RWPE1 (cell line): ENCODE results near the gene PDE4D.
A peak's percentile ranks its signal among the peaks of the same experiment; 100 is the strongest.

Source experiments
- CTCF ChIA-PET: fragments of 350-600 bp; sonication (Branson Sonifier 250); formaldehyde crosslinking; extraction: SDS; loops from one replicate; lab custom pipeline; 2021; lab: Yijun Ruan, JAX
- POLR2A ChIA-PET: fragments of 400-600 bp; formaldehyde crosslinking; extraction: SDS; loops from one replicate; lab custom pipeline; 2020; ENCODE audit warnings: antibody characterized with exemption; ENCODE audit not compliant: low non-redundant PET; lab: Yijun Ruan, JAX
- DNase-seq: peaks from one replicate; pipeline ENCODE4 v3.0.0; 2012; ENCODE audit warnings: low spot score
- H3K27ac ChIP-seq: fragments of 450-650 bp; 2 replicates; pipeline ENCODE4 v1.5.1; 2017
- CTCF ChIP-seq: fragments of 450-650 bp; conservative IDR thresholded peaks from 2 replicates; pipeline ENCODE4 v1.5.1; 2017; ENCODE audit warnings: low read depth, mild to moderate bottlenecking

The PDE4D gene

GRCh38 chr5:59458321-59458720 is 435.2 kb downstream of the PDE4D start:
- no peak for TF ChIP-seq CTCF
- ChIA-PET CTCF (interaction anchor here (0.7 kb wide), 1 partner anchor 261 kb away, joined by 3 read pairs; no protein-coding TSS in a partner anchor), POLR2A (no interaction called here)
- DNase-seq: no peak
- H3K27ac ChIP-seq: no peak overlapping the region

- peak; percentile 26; the same call in 1 of the 2 replicates for TF ChIP-seq CTCF
- no peak overlapping the region for H3K27ac ChIP-seq
- DNase-seq: no peak
- POLR2A ChIA-PET: no interaction called here
- CTCF ChIA-PET: no interaction called here
These were observed 443.5 kb downstream of the PDE4D start for GRCh38 chr5:59449905-59450644.

- no peak for TF ChIP-seq CTCF
- POLR2A ChIA-PET: no interaction called here
- DNase-seq: no peak
- H3K27ac ChIP-seq: no peak overlapping the region
- CTCF ChIA-PET: interaction anchor here (1.0 kb wide), 1 partner anchor 60 kb away, joined by 3 read pairs; no protein-coding TSS in a partner anchor
These were observed 447.2 kb downstream of the PDE4D start for GRCh38 chr5:59446356-59446755.

- no peak for TF ChIP-seq CTCF
- POLR2A ChIA-PET: no interaction called here
- no peak for DNase-seq
- CTCF ChIA-PET: no interaction called here
- no peak overlapping the region for H3K27ac ChIP-seq
These were observed 447.8 kb downstream of the PDE4D start for GRCh38 chr5:59445741-59446140.

- CTCF ChIA-PET: no interaction called here
- H3K27ac ChIP-seq: no peak overlapping the region
- no peak for TF ChIP-seq CTCF
- POLR2A ChIA-PET: no interaction called here
- DNase-seq: no peak
These were observed 454.2 kb downstream of the PDE4D start for GRCh38 chr5:59439303-59439702.

- POLR2A ChIA-PET: no interaction called here
- CTCF ChIA-PET: interaction anchor here (0.7 kb wide), 1 partner anchor 10 kb away, joined by 3 read pairs; no protein-coding TSS in a partner anchor
- no peak for DNase-seq
- no peak overlapping the region for H3K27ac ChIP-seq
- no peak for TF ChIP-seq CTCF
These were observed 456.4 kb downstream of the PDE4D start for GRCh38 chr5:59437176-59437575.
